Kidney tubule cell (primary cell): ENCODE measurements around the gene GJD3.
A peak's percentile ranks its signal among the peaks of the same experiment; 100 is the strongest.

ENCODE experiments used
- DNase-seq: peaks from one replicate; pipeline ENCODE4 v3.0.0-alpha.2; 2018; ENCODE audit warnings: low spot score

Gene GJD3

DNA sequence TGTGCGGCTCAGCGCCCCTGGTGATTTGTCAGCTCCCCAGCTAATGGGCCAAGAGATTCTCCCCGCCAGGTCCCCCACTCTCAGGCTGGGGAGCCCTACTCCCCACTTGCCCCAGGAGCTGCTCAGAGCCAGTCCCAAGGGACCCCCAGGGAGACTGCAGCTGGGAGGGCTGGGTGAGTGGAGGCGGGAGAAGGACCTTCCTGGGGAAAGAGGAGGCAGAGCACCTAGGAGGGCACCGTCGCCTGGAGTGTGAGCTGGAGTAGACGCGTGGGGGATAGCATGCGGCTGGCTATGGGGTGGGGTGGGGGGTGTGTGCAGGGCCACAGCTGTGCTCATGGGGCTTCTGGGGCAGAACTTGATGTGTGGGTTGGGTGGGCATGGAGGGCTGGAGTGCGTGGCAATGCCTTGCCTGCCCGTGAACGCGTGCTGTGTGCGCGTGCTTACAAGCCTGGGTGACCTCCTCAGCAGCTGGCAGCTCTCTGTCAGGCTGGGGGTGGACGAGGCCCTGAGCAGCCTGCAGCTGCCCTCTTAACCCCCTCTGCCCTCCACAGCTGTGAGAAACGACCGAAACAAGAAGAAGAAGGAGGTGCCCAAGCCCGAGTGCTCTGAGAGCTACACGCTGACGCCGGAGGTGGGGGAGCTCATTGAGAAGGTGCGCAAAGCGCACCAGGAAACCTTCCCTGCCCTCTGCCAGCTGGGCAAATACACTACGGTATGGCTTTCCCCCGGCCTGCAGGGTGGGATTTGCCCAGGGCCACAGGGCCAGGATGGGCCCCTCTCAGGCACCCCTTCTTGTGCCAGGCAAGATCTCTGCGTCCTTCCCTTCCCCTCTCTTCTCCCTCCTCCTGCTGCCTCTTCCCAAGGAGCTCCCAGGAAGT is 12.9 kb downstream of the GJD3 start:
- no peak for DNase-seq

DNA sequence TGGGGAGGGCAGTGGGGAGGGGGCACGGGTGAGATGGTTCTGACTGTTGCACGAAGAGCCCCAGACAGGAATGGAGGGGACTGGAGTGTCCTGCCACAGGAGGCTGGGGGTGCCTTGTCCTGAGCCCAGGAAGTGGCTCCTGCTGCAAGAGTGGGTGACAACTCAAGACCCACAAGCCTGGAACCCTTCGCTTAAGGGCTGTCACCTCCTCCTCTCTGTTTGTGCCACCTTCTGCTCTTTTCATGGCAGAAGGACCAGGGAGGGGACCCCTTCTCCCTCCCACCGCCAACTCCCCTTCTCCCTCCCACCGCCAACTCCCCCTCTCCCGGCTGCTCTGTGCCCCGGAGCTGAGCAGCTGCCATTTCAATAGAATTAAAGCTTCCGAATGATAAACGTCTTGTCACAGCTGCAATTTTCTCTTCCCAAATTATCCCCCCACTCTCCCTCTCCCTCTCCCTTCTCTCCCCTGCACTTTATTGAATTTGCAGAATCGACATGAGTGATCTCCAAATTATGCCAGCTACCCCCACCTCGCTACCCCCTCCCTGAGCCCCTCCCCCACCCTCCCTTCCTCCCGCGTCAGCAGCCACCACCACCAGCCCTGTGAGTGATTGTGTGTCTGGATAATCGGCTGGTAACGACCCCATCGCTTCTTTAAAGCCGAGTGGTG is 13.7 kb downstream of the GJD3 start:
- DNase-seq = no peak

DNA sequence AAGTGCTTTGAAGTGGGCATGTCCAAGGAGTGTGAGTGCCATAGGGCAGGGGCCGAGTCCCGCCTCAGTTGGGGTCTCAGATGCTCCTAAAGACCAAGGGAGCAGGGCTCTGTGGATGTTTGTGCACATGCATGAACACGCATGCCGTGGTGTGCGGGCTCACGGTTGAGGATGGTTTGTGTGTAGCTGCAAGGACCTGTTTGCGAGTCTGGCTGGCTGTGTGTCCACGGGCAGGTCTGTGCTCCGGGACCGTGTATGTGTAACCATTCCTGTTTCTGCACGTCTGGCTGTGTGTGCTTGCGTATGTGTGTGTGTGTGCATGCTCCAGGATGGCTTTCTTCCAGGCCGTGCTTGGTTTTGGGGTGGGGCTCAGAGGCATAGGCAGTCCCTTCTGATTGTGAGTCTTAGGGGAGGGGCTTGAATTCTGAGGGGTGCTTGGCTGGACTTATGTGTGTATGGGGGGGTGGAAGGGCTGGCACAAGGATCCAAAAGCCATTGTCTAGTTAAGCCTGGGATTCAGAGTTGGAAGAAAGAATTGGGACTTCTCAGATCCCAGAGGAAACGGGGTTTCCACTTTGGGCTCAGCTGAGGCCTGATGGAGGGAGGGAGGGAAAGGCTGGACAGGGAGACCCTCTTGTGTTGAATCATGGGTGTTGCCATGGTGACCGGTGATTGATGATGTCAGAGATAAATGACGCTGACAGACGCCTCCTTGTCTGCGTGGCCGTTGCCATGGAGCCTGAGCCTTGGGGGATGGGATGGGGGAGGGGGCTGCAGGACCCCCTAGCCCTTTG is 14.4 kb downstream of the GJD3 start:
- DNase-seq = no peak

DNA sequence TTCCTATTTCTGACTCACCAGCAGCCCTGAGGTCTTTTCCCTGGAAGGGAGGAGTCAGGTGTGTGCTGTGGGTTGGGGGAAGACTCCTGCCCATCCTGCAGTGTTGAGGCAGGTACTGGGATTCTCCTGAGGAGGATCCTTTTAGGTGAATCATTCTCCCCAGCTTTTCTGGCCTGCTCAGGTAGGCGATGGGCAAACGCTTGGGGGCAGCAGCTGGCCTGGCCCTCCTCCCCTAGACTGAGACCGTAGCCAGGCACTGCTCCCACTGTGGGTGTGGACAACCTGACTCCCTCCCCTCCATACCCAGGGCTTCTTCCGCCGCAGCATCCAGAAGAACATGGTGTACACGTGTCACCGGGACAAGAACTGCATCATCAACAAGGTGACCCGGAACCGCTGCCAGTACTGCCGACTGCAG is 15.1 kb downstream of the GJD3 start:
- DNase-seq = peak; percentile 61

DNA sequence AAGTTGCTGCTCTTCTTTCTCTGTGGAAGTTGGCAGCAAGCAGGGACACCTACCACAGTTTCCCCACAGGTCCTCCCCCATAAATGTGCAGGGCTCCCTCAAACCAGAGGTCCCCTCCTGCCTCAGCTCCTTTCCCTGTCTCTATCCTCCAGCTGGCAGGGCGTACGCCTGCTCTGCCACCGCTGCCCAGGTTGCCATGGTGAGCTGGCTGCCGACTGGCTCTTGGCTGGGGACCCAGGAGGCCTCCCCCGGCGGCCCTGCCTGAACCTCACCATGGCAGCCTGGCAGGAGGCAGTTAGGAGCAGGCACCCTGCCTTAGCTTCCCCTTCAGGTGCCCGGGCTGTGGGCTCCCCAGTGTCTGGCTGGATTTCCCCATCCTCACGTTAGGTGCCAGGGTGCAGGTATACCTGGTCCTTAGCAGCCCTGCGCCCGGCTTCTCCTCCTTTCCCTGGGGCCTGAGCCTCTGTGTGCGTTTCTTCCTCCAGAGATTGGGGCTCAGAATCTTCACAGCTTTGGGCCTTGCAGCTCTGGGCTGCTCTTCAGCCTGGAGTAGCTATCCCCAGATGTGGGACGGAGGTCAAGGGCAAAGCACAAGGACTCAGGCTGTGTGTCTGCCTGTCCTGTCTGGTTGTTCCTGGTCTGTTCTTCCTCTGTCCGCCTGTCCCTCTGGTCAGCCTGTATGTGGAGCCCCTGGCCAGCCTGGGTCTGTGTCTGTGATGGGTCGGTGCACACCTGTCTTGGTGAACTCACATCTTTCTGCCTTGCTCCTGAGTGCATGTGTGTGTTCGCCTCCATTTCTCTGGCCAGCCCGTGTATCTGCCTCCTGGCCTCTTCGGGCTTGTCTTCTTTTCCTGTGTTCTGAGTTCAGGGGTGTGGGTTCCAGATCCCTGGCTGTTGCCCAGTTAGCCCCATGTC is 15.7 kb downstream of the GJD3 start:
- no peak for DNase-seq

DNA sequence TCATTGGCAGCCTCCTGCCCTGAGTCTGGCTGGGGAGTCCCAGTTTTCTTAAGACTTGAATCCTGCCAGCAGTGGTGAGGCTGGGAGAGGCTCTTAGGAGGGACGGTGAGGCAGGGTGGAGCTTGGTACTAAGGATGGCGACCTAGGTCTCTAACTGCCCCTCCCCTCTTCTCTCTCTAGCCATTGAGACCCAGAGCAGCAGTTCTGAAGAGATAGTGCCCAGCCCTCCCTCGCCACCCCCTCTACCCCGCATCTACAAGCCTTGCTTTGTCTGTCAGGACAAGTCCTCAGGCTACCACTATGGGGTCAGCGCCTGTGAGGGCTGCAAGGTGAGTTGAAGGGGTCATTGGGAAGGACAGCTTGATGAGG is 16.4 kb downstream of the GJD3 start:
- DNase-seq = no peak

DNA sequence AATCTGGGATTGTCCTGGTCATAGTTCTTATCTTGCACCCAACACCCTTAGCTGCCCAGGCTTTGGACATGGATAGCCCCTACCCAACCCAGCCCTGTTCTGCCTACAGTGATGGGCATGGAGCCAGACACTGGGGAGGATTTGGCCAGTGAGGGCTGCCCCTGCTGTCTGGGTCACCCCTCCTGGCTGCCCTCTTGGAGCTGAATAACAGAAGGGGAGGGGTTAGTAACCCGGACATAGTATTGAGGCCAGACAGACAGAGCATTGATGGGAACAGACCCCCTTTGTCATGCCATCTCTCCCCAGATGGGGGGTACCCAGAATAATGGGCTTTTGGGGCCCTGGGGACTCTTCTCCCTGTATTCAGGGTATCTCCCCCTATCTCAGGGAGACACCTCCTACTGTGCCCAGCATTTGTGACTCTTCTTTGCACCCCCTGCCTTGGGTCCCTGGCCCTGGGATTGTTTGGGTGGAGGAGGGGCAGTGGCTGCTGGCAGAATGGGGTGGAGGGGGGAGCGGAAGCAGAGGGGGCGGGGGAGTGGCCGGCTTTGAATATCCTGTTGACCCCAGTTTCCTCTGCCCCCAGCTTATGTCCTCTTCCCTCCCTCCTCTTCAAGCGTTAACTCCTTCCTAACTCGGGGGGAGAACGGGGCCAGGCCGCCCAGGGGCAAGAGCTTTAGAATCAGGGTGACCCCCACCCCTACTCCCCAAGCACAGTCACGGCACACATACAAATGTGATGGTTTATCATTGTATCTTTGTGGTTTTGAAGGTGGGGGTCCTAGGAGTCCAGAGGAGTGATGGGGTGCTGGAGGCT is 17.0 kb downstream of the GJD3 start:
- no peak for DNase-seq

DNA sequence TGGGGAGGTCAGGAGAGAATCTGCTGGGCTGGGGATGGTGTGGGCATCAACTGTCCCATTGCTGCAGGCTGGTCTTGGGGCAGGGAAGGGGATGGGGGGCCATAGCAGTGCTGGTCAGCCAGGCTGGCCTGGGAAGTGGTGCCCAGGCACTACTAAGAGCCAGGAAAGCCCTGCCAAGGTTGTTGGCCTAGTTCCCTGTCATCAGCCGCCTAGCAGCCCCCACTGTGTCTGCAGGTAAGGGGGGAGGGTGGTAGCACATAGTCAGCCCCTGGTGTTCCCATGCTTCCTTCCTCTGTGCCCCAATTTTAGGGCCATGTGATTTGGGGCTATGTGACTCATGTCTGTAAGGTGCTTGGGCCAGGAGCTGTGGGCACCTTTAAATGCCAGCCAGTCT is 17.8 kb downstream of the GJD3 start:
- no peak for DNase-seq

DNA sequence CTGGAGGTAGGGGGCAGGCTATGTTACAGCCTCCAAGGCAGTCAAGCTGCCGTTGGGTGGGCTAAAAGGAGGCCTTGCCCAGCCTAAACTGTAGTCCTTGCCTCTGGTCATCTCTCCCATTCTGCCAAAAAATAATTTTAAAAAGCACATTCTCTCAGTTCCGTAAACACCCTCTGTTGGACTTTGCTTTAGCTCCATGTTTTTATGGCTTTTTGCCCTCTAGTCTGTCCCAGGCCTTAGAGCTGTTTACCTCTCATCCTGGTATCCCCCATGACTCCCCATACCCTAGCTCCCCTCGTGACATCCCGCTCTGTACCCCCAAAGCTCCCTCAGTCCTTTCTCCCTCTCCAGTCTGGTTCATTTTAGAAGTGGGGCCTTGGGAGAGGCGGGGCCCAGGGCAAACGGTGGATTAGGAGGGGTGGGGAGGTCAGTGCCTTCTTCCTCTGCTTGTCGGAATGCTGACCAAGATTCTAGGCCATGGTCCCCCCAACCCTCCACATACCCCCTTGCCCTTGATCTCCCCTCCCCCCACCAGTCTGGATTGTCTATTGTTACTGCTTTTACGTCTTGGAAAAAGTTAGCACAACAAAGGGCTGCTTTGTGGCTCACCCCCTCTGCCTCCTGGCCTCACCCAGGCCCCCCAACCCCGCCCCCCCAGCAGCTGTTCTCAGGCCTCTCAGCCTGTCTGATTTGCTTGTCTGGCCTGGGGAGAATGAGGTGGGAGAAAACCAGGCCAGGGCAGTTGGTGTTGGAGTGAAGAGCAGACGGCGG is 18.4 kb downstream of the GJD3 start:
- DNase-seq = no peak

DNA sequence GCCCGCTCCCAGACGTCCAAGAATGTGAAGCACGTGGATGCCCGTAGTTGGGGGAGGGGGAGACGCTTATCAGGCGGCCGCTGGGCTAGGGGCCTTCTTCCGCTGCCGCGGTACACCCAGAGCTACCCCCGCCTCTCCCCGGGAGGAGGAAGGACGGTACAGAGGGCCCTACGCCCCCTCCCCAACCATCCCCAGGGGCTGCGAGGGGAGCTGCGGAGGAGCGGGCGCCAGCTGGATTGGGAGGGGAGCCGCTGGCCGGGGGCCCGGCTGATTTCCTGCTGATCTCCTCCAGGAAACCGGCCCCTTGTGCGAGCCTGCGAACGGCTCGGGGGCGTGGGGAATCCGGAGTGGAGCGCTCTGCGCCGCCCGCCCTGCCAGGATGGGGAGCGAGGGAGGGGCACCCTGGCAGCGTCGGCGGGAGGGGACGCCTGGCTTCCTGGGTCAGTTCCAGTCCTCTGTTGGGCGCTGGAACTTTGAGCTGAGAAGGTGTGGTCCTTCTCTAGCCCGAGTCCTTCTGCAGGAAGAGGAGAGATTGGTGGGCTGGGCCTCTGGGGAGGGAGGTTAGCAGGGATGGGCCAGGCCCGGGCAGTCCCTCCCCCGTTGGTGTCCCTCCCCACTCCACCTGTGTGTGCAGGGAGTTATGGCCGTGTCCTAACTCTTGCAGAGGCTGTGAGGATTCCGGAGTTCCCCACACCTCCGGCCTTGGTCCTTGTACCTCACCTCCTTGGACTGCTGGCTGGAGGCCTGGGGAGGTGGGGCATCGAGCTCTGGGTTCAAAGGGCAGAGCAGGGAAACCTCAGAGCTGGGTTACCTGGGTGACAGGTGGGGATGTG is 19.2 kb downstream of the GJD3 start:
- DNase-seq = peak; percentile 81

DNA sequence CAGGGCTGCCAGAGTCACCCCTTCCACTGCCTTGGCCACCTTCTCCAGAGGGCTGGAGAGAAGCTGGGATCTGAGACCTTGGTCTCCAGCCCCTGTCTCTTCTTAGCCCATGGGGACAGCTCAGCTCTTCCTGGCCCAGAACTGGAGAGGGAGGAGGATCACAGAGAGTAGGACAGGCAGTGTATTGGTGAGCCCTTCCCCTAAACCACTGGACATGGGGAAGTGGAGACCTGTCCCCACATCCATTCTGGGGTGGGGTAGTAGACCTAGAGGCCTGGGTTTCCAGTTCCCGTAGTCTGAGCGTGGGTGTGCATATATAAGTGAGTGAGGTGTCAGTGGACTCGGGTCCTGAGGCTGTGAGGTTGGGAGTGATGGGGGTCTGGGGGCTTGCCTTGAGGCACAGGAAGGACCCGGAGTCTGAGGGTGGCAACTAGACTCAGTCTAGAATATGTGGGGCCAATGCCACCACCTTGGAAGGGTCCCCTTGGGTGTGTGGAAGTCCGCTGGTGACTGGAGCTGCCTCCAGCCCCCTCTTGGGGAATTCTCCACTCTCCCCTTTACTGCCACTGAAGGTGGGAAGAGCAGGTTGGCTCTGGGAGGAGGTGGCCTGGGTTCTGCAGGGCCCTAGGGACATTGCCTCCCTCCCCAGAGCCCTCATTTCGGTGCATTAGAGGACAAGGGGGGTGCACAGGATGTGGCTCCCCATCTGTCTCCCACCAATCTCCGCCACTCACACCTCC is 19.9 kb downstream of the GJD3 start:
- no peak for DNase-seq

DNA sequence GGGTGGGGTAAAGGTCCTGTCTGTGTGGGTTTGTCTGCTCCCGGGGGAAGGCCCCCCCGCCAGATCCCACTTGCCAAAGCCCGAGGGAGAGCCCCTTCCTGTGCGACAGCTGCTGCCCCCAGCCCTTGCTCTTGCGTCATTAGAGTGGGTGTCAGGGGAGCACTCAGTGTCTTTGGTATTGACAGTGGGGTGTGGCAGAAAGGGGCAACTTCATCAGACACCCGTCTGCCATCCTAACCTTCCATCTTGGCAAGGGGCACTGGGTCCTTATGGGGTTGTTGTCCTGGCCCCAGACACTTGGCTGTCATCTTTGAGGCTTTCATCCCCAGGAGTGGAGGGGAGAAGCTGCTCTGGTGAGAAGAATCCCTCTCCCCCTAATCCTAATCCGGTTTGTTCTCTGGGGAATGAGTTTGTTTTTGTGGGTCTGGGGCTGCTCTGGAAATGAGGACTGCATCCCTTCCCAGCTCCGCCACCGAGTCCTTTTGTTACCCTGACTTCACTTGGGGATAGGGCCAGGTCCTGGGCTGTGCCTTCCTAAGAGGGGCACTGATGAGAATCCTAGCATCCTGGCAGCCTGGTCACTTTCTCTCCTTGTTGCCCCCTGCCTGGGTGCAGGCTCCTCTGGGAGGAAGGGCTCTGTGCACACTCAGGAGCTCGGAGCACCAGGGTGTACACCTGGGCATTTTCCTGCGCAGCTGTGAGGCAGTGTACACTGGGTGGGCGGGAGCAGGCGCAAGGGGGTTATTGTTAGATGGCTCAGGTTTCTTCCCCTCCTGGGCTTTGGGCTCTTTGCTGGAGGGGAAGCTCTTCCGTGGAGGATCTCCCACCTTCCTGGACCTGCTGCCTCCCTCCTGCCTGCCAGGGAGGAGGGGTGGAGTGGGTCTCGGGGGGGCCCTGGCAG is 21.1 kb downstream of the GJD3 start:
- DNase-seq = no peak

DNA sequence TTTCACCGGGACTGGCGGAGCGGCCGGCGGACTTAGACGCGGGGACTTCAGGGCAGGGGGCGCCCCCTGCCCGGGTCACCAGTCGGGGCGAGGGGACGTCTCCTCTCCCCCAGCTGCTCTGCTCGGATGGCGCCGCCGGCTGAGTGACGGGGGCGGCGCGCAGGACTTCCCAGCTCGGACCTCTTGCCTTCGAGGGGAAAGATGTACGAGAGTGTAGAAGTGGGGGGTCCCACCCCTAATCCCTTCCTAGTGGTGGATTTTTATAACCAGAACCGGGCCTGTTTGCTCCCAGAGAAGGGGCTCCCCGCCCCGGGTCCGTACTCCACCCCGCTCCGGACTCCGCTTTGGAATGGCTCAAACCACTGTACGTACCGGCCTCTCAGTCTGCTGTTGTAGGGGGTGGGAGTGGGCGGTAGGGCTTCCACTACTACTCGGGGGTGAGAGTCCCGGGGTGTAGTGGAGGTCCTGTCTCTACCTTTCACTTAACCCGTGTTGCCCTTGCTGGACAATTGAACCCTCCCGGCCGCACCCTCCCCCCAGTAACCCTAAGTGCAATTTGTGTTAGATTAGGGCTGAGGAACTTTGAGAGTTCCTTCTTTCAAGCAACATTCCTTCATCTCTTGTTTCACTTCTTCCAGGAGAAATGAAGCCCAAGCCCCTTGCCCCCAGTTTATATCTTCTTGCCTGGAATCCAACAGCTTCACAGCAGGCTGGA is 21.9 kb downstream of the GJD3 start:
- DNase-seq = no peak

DNA sequence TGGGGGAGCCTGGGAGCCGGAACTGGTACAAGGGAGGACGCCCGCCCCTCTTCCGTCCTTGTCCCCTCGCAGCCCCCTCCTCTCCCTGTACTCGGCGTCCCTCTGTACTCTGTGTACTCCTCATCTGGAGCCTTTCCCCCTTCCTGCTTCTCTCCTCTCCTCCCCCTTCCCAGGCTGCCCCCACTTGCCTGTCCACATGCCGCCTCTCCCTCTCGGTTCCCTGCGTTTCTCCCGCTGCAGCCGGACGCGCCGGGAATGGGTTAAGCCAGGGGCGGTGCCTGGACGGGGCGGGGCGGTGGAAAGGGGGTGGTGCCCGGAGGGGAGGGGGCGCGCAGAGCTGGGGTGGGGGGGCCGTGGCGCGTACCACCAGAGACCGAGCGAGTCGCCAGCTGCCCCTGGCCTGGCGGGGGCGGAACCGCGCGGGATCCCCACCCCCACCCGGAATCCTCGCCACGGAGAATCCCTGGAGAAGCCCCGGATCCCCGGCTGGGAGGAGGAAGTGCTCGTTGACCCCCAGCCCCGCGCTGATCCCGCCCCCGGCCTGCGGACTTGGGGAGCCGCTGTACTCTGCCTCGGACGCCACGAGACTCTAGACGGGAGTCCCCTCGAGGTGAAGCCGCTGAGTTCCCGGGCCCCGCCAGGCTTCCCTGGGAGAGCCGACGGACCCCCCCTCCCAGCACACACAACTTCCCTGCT is 22.6 kb downstream of the GJD3 start:
- DNase-seq = peak; percentile 69

DNA sequence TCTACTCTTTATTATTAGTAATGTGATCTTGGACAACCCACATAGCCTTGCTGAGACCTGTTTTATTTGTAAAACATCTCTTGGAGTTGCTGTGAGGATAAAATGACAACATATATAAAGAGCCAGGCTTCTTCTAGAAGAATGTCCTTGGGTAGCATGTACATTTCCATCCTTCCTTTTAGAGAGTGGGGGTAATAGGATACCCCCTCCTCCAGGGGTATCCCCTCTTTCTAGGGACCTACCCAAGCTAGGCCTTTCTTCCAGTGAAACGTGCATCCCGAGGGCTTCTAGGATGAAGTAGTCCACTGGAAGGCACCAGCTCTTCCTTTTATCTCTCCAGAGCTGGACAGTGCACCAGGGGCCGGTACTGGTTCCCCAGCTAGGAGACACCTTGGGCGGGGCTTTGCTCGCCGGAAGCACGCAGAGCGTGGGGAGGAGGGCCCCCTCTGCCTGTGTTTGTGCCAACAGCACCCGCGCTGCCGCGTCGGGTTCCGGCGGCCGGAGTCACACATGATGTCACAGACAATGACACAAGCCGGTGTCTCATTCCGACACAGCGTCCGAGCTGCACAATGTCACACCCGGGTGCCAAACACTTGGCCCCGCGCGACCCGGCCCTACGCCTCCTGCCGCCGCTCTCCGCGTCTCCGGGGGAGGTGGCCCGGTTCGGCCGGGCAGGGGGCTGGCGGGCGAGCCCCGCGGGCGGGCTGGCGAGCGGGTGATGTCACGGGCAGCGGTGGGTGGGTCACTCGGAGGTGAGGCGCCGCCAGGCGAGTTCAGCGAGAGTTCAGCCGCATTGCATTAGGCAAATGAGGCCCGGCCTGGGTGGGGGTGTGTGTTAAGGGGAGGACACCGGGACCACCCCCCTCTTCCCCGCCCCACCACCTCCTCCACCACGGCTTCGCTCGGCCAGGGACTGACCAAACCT is 23.4 kb downstream of the GJD3 start:
- peak; percentile 88 for DNase-seq
